Panc1 (cell line): Measurements from ENCODE around the gene IAH1. TPM values are rescaled to one million over a fixed set of nuclear protein-coding genes. Genes with fewer than 3 reads are reported as not detected.

Source experiments
- total RNA-seq: library from RNA; stranded (reverse); gene quantifications from one replicate; pipeline ENCODE4 v1.2.1, GENCODE V29; 2021; ENCODE audit not compliant: unreplicated experiment

Gene IAH1
- total RNA-seq, 1 experiment from 2014 or later = 72.2 TPM

Other genes starting within 250 kb of the IAH1 start
- 153 TPM for gene ITGB1BP1, start 51.0 kb upstream of the IAH1 start, total RNA-seq
- gene CPSF3, start 50.9 kb upstream of the IAH1 start, total RNA-seq = 54.1 TPM
- gene ADAM17, start 81.3 kb downstream of the IAH1 start, total RNA-seq = 50.0 TPM
- 683 TPM for gene YWHAQ, start 156.4 kb downstream of the IAH1 start, total RNA-seq